Amygdala (tissue), 56 donors: ENCODE results near the gene CKMT2.
A peak's percentile ranks its signal among the peaks of the same experiment; 100 is the strongest.

Experiments used
- DNase-seq, 56 donors: peaks; one replicate each; lab custom pipeline; 2025; lab: John Stamatoyannopoulos, UW

Gene CKMT2

DNA sequence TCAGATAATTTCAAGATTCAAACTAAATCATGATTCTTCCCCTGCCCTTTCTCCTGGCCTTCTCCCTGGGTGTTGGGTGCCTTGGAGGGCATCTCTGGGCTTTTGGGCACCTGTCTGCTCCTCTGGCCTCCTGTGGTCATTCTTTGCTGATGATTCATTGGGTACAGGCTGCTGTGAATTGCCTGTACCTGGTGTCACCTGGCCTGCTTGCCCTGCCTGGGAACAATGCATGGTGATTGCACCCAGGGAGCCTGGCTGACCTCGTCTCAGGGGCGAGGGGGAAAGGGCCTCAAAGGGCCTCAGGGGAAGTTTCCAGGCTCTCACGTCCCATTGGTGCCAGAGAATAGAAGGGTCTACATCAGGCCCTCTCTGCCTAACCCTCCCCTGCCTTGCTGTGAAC is 20.1 kb upstream of the CKMT2 start:
- no peak for DNase-seq

- no peak for DNase-seq
Measured at GRCh38 chr5:81214848-81215247, 18.3 kb upstream of the CKMT2 start.

- no peak for DNase-seq
Measured at GRCh38 chr5:81216152-81216551, 17.0 kb upstream of the CKMT2 start.

- DNase-seq, result no peak
Measured at GRCh38 chr5:81219389-81219788, 13.7 kb upstream of the CKMT2 start.

DNA sequence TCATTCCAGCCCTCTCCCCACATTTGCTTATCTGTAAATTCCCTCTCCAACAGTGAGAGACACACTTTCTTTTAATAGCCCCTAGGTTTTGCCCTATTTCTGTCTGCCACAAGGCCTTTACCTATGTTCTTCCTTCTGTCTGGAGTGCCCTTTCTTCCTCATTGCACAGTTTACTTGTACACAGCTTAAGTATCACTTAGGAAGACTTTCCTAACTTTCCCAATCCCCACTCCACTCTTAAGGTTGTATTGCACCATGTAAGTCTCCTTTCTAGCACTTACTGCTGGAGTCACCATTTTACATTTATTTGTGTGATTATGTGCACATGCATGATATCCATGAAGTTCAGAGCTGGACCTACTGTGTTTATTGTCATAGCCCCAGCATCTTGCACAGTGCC is 10.8 kb upstream of the CKMT2 start:
- no peak for DNase-seq

GRCh38 chr5:81225463-81225862 is 7.7 kb upstream of the CKMT2 start:
- DNase-seq, result no peak

- no peak for DNase-seq
Measured at GRCh38 chr5:81226286-81226685, 6.8 kb upstream of the CKMT2 start.

GRCh38 chr5:81226949-81227348 is 6.2 kb upstream of the CKMT2 start:
- DNase-seq, result no peak

- no peak for DNase-seq
Measured at GRCh38 chr5:81228084-81228483, 5.0 kb upstream of the CKMT2 start.

- DNase-seq, result no peak
Measured at GRCh38 chr5:81230416-81230815, 2.7 kb upstream of the CKMT2 start.

GRCh38 chr5:81232464-81233079 is 550 bp upstream of the CKMT2 start:
- peak in 5 of 56 donors; percentile 31 to 58 (median 36) for DNase-seq

DNA sequence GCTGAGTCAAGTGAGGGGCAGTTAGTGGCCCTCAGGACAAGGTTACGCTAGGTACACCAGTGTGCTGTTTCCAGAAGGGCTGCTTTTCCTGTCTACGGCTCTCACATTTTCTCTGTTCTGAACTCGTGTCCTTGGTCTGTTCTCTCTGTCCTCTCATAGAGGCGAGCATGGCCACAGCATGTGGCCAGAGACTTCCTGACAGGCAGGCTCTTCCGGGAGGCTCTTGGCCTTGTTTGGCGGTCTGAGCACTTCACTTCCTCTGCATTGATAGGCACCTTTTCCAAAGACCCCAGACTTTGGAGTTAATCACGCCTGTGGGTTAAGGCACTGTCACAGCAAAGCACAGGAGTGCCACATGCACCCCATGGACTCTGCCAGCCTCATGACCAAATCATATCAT is 1.2 kb downstream of the CKMT2 start:
- no peak for DNase-seq

- no peak for DNase-seq
Measured at GRCh38 chr5:81234801-81235200, 1.7 kb downstream of the CKMT2 start.

- DNase-seq, result peak in 3 of 56 donors; percentile 11 to 28 (median 22)
Measured at GRCh38 chr5:81235287-81236072, 2.4 kb downstream of the CKMT2 start.

DNA sequence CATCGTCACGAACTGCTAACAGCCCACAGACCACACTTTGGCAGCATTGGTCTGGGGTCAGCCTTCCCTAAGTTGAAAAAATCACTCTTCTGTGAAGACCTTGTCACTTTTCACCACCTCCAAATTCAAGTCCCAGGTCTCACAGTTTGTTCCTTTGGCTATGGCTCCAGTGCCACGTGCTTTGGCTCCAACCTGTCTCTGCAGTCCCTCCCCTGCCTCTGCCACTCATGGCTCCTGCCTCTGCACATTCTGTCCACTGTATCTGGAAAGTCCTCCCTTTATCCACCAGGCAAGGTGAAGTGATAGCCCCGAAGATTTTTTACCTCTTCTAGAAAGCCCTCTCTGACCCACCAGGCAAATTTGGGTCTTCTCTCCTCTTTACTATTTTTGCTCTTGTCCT is 5.3 kb downstream of the CKMT2 start:
- DNase-seq, result no peak

GRCh38 chr5:81239613-81240012 is 6.5 kb downstream of the CKMT2 start:
- peak in 15 of 56 donors; percentile 9 to 49 (median 29) for DNase-seq

- peak in 1 of 56 donors; percentile 27 for DNase-seq
Measured at GRCh38 chr5:81241001-81241400, 7.9 kb downstream of the CKMT2 start.

DNA sequence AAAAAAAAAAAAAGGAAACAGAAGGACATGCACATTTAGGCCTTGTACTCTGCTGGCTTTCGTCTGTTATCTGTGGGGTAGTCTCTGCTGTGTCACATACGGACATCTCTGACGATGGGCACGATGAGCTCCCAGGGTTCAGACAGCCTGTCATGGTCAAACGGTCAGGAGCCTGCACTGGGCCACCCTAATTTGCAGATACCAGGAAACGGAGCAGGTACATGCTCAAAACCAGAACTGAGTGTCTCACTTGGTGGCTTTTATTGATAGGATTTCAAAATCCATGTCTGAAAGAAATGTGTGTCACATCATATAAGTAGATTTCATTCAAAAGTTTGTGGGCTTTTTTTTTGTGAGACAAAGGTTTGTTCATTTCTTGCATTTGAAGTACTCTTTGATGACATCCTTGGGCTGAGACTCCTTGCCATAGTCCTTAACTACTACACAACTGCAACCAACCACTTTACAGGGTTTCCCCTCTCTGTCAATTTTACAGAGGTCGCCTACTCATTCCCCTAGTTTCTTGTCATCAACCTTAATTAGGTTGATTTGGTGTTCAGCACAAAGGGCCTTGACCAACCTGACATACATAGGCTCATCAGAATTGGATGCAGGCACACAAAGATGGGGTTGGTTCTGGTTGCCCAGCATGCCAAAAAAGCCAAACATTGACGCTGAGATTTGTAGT is 9.0 kb downstream of the CKMT2 start:
- no peak for DNase-seq

DNA sequence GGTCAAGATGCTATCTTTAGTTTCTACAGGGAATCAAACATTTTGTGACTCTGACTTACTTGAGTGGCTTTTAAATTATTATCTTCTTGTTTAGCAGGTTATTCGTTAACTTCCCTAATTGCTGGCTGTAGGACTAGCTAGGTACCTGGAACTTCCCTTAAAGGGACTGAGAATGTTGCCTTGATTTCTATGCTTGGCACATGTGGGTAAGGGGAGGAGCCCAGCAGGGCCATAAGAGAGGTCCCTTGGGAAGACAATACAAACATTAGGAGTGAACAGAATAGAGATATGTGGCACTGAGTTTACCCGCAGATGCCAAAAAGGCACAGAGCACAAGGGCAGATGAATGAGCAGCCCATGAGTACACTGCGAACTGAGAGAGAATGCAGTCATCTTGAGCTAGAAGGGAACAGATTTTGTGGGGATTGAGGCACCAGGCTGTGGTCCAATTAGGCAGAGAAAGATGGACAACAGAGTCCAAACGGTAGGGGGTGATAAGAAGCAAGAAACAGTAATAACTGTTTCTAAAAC is 9.8 kb downstream of the CKMT2 start:
- peak in 1 of 56 donors; percentile 21 for DNase-seq

DNA sequence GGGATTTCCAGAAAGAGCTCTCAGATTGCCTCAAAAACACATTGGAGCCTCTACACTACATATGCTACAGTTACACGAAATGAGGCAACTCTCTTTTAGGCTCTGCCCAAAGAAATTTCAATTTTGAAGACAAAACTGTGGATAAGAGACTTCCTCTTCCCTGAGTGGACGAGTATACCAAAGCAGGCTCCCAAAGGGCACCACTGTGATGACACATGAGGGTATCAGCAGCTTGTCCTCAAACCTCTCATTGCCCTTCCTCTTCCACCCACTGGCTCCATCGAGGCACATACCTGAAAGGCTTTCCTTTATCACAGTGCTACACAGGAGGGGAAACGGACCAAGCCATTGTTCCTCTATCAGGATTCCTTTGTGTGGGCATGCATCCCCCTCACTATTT is 11.3 kb downstream of the CKMT2 start:
- no peak for DNase-seq

GRCh38 chr5:81245871-81246235 is 12.7 kb downstream of the CKMT2 start:
- DNase-seq, result no peak
